Measurements from ENCODE around the gene GDAP1L1.

GRCh38 chr20:44223721-44224120, 23.4 kb upstream of the GDAP1L1 start:
- no peak for TF ChIP-seq CTCF (IDR thresholded peaks at IDR 0.05; ENCODE audit: extremely low read depth in 1 of 2, insufficient read depth in 1 of 2, low read depth in 1 of 2, low read length in 2 of 2)
- no peak for TF ChIP-seq POLR2A (IDR thresholded peaks at IDR 0.05; ENCODE audit: low read depth, low read length)
- no peak for TF ChIP-seq MYC (IDR thresholded peaks at IDR 0.05; ENCODE audit: low read depth, low read length)
- TF ChIP-seq POLR2AphosphoS5 (IDR thresholded peaks at IDR 0.05; ENCODE audit: insufficient read depth, low read depth, low read length) = no peak
- no peak for TF ChIP-seq EZH2 (IDR thresholded peaks at IDR 0.05; ENCODE audit: borderline replicate concordance, low read depth, low read length, severe bottlenecking)
- TF ChIP-seq MAX (IDR thresholded peaks at IDR 0.05; ENCODE audit: insufficient read depth, insufficient read length) = no peak
- TF ChIP-seq FOS (IDR thresholded peaks at IDR 0.05; ENCODE audit: borderline replicate concordance, insufficient read depth, low read length) = no peak
